Spleen (tissue), 11 donors: ENCODE data around the gene BANK1. TPM values are rescaled to one million over a fixed set of nuclear protein-coding genes. Genes with fewer than 3 reads are reported as not detected.

Source experiments
- DNase-seq: peaks from one replicate; pipeline ENCODE4 v3.0.0-alpha.2; 2020
- H3K27ac ChIP-seq, 8 donors: fragments of 200-600 bp; sonication (generic) in 7 of 8; 1 replicate in 4 of 8; 2 replicates in 4 of 8; pipeline versions ENCODE4 v1.5.0 to v1.8.0; 2016 to 2021; ENCODE audit warnings: inconsistent platforms in 4 of 8, mild to moderate bottlenecking in 4 of 8, moderate library complexity in 1 of 8
- H3K27me3 ChIP-seq, 7 donors: fragments of 200-600 bp; sonication (generic) in 6 of 7; replicated peaks in 1 of 7; 1 replicate in 4 of 7; 2 replicates in 3 of 7; pipeline versions ENCODE4 v1.5.0 to v1.8.0; 2016 to 2021; ENCODE audit warnings: inconsistent platforms in 3 of 7, mild to moderate bottlenecking in 1 of 7
- H3K36me3 ChIP-seq, 6 donors: fragments of 200-600 bp; sonication (generic) in 5 of 6; 1 replicate in 4 of 6; 2 replicates in 2 of 6; pipeline versions ENCODE4 v1.5.0 to v1.8.0; 2016 to 2021; ENCODE audit warnings: inconsistent platforms in 2 of 6
- H3K4me1 ChIP-seq, 6 donors: fragments of 200-600 bp; sonication (generic) in 5 of 6; 1 replicate in 3 of 6; 2 replicates in 3 of 6; pipeline versions ENCODE4 v1.5.0 to v1.8.0; 2016 to 2021; ENCODE audit warnings: inconsistent platforms in 3 of 6
- H3K4me3 ChIP-seq, 8 donors: fragments of 200-600 bp; sonication (generic) in 7 of 8; 1 replicate in 4 of 8; 2 replicates in 4 of 8; pipeline versions ENCODE4 v1.5.0 to v1.8.0; 2016 to 2021; ENCODE audit warnings: inconsistent platforms in 4 of 8, mild to moderate bottlenecking in 4 of 8, moderate library complexity in 2 of 8
- H3K9me3 ChIP-seq, 8 donors: fragments of 200-600 bp; sonication (generic) in 7 of 8; 1 replicate in 4 of 8; 2 replicates in 4 of 8; pipeline versions ENCODE4 v1.5.0 to v1.8.0; 2016 to 2021; ENCODE audit warnings: inconsistent platforms in 4 of 8
- CTCF ChIP-seq, 11 experiments: fragments of 200-600 bp in 7 of 11; fragments of 450-650 bp in 4 of 11; sonication (generic) in 4 of 11; IDR thresholded peaks in 8 of 11; conservative IDR thresholded peaks in 3 of 11; 1 replicate in 7 of 11; 2 replicates in 4 of 11; pipeline versions ENCODE4 v1.4.0 to v1.8.0; 2016 to 2021; ENCODE audit warnings: antibody characterized with exemption in 11 of 11, inconsistent platforms in 4 of 11, mild to moderate bottlenecking in 1 of 11
- POLR2A ChIP-seq, 3 donors: fragments of 450-650 bp; IDR thresholded peaks; one replicate each; pipeline ENCODE4 v1.5.1; 2017; ENCODE audit warnings: antibody characterized with exemption in 3 of 3, mild to moderate bottlenecking in 1 of 3
- POLR2AphosphoS5 ChIP-seq, 3 donors: sonication (generic); formaldehyde crosslinking; IDR thresholded peaks; one replicate each; pipeline ENCODE4 v1.5.1; 2017; ENCODE audit warnings: antibody characterized with exemption in 3 of 3
- WGBS, 5 donors: extraction: QIAGEN DNeasy Blood & Tissue Kit in 3 of 5; methylation state at CpG; one replicate each; pipeline versions ENCODE4 v1.1.5 to v1.1.7; 2013 to 2018; 5-methylcytosine and 5-hydroxymethylcytosine counted together
- intact Hi-C: fragments of 100-400 bp; cut with DNase I; formaldehyde crosslinking; loops from one replicate; pipeline ENCODE4 v1.15.0; 2023; ENCODE audit warnings: low total_unique reads
- polyA plus RNA-seq, 3 donors: library from polyadenylated mRNA; stranded (reverse); fragments of 200-250 nt; gene quantifications; one replicate each; pipeline ENCODE4 v1.2.1, GENCODE V29; 2013
- total RNA-seq, 7 donors: library from RNA; depleted of rRNA in 3 of 7; stranded (reverse); fragments of >200 nt in 3 of 7; fragmentation: NEBNext Ultra II Directional in 4 of 7; extraction: Animal tissue kit (Norgen Biotek cat#: 25700) in 4 of 7; gene quantifications; one replicate each; pipeline versions ENCODE4 v1.1.0 to v1.2.1, GENCODE V29; 2016 to 2021
- donor health status: healthy with polysubstance abuse.
- donor health status: DM: no; HTN: no; CAD: no; lungs with moderate emphysema.
- donor health status: DM: no; HTN: no; CAD: no.
- donor health status: Bipolar disorder and iron deficiency.
- donor health status: healthy.
- donor health status: DM: no; HTN: no; CAD: no.
- donor health status: DM: yes; HTN: yes; CAD: no.

BANK1 gene
- total and polyA plus RNA-seq, 10 donors: 105 to 208 (median 139) TPM

GRCh38 chr4:101792056-101792590 lies 1.6 kb downstream of the BANK1 start:
- Histone ChIP-seq H3K4me3 (peak overlapping the region in 7 of 8 donors; percentile 45 to 73 (median 54)), H3K36me3 (no peaks in the 10 kb centered on the region), H3K4me1 (peaks cover 0 to 65% (median 12%) of the 10 kb centered on the region in 6 donors), H3K9me3 (peaks cover 0 to 2% (median under 1%) of the 10 kb centered on the region in 8 donors), H3K27ac (peak overlapping the region in 7 of 8 donors; percentile 81 to 91 (median 88)), H3K27me3 (peaks cover 0 to 13% (median 6%) of the 10 kb centered on the region in 7 donors)
- 24 to 35% (median 29%) methylated on average over 4 of the region's 4 CpGs for WGBS, 5 donors
- intact Hi-C loops: no loop called here
- DNase-seq: no peak
- TF ChIP-seq POLR2AphosphoS5 (IDR thresholded peaks at IDR 0.05): no peak
- no peak for TF ChIP-seq POLR2A (IDR thresholded peaks at IDR 0.05)
- no peak for TF ChIP-seq CTCF (IDR thresholded peaks at IDR 0.05 in 8 of 11, conservative IDR thresholded peaks at IDR 0.05 in 3 of 11)

GRCh38 chr4:101793397-101793796 lies 2.9 kb downstream of the BANK1 start:
- peak overlapping the region in 7 of 8 donors; percentile 41 to 91 (median 88) for H3K27ac ChIP-seq
- peaks cover 0 to 13% (median 6%) of the 10 kb centered on the region in 7 donors for H3K27me3 ChIP-seq
- H3K4me1 ChIP-seq: peaks cover 0 to 70% (median 12%) of the 10 kb centered on the region in 6 donors
- intact Hi-C loops: no loop called here
- TF ChIP-seq POLR2AphosphoS5 (IDR thresholded peaks at IDR 0.05) (no peak), CTCF (IDR thresholded peaks at IDR 0.05 in 8 of 11, conservative IDR thresholded peaks at IDR 0.05 in 3 of 11) (no peak), POLR2A (IDR thresholded peaks at IDR 0.05) (no peak)
- H3K36me3 ChIP-seq: peaks cover 0 to 4% (median 0%) of the 10 kb centered on the region in 6 donors
- no peak for DNase-seq
- no peaks in the 10 kb centered on the region for H3K9me3 ChIP-seq
- H3K4me3 ChIP-seq: peak overlapping the region in 6 of 8 donors; percentile 18 to 73 (median 56)

- Histone ChIP-seq H3K36me3 (peaks cover 0 to 7% (median 0%) of the 10 kb centered on the region in 6 donors), H3K4me1 (peaks cover 0 to 62% (median 10%) of the 10 kb centered on the region in 6 donors), H3K9me3 (peaks cover 0 to 9% (median 0%) of the 10 kb centered on the region in 8 donors), H3K27me3 (peaks cover 0 to 13% (median 6%) of the 10 kb centered on the region in 7 donors), H3K27ac (peak overlapping the region in 7 of 8 donors; percentile 22 to 91 (median 87)), H3K4me3 (peak overlapping the region in 2 of 8 donors; percentile 59 to 73)
- no peak for DNase-seq
- intact Hi-C loops: no loop called here
- WGBS, 5 donors: 77 to 92% (median 85%) methylated on average over 1 of the region's 1 CpG
- TF ChIP-seq POLR2AphosphoS5 (IDR thresholded peaks at IDR 0.05) (no peak), CTCF (IDR thresholded peaks at IDR 0.05 in 8 of 11, conservative IDR thresholded peaks at IDR 0.05 in 3 of 11) (no peak), POLR2A (IDR thresholded peaks at IDR 0.05) (no peak)
Observed at GRCh38 chr4:101794806-101795205, 4.3 kb downstream of the BANK1 start.

GRCh38 chr4:101795704-101796103 lies 5.2 kb downstream of the BANK1 start:
- Histone ChIP-seq H3K27me3 (peaks cover 0 to 11% (median 3%) of the 10 kb centered on the region in 7 donors), H3K9me3 (peaks cover 0 to 9% (median 0%) of the 10 kb centered on the region in 8 donors), H3K27ac (peak overlapping the region in 6 of 8 donors; percentile 23 to 91 (median 60)), H3K4me3 (peak overlapping the region in 1 of 8 donors; percentile 37), H3K36me3 (peaks cover 0 to 7% (median 0%) of the 10 kb centered on the region in 6 donors), H3K4me1 (peaks cover 0 to 59% (median 2%) of the 10 kb centered on the region in 6 donors)
- no peak for TF ChIP-seq POLR2A (IDR thresholded peaks at IDR 0.05)
- no peak for TF ChIP-seq POLR2AphosphoS5 (IDR thresholded peaks at IDR 0.05)
- TF ChIP-seq CTCF (IDR thresholded peaks at IDR 0.05 in 8 of 11, conservative IDR thresholded peaks at IDR 0.05 in 3 of 11): no peak
- DNase-seq: no peak
- intact Hi-C loops: no loop called here
